Neural progenitor cell (in vitro differentiated cells): ENCODE data around the gene TYRO3. TPM values are rescaled to one million over a fixed set of nuclear protein-coding genes. Genes with fewer than 3 reads are reported as not detected.

Source experiments
- DNase-seq: peaks from one replicate; pipeline ENCODE4 v3.0.0-alpha.2; 2016; ENCODE audit warnings: low spot score
- H2AFZ ChIP-seq: fragments of 200-600 bp; sonication (generic); replicated peaks from 2 replicates; pipeline ENCODE4 v1.6.1; 2016; ENCODE audit warnings: antibody characterized with exemption
- H3F3A ChIP-seq: fragments of 200-600 bp; sonication (generic); 2 replicates; pipeline ENCODE4 v1.6.1; 2016; ENCODE audit warnings: antibody characterized with exemption, low read depth
- H3K27ac ChIP-seq: fragments of 200-600 bp; sonication (generic); 2 replicates; pipeline ENCODE4 v1.5.1; 2016; ENCODE audit warnings: mild to moderate bottlenecking
- H3K27me3 ChIP-seq: fragments of 200-600 bp; sonication (generic); 2 replicates; pipeline ENCODE4 v1.6.1; 2016; ENCODE audit warnings: mild to moderate bottlenecking, moderate library complexity
- H3K36me3 ChIP-seq: fragments of 200-600 bp; sonication (generic); 2 replicates; pipeline ENCODE4 v1.5.1; 2016
- H3K4me1 ChIP-seq: fragments of 200-600 bp; sonication (generic); 2 replicates; pipeline ENCODE4 v1.6.1; 2016; ENCODE audit warnings: mixed run types
- H3K4me2 ChIP-seq: fragments of 200-600 bp; sonication (generic); 2 replicates; pipeline ENCODE4 v1.6.1; 2016
- H3K4me3 ChIP-seq: fragments of 200-600 bp; sonication (generic); 2 replicates; pipeline ENCODE4 v1.5.1; 2016
- H3K79me2 ChIP-seq: fragments of 200-600 bp; sonication (generic); 2 replicates; pipeline ENCODE4 v1.6.1; 2016; ENCODE audit warnings: low read depth
- H3K9ac ChIP-seq: fragments of 200-600 bp; sonication (generic); 2 replicates; pipeline ENCODE4 v1.6.1; 2016
- H3K9me3 ChIP-seq: fragments of 200-600 bp; sonication (generic); 2 replicates; pipeline ENCODE4 v1.5.1; 2016; ENCODE audit warnings: low read depth
- H4K20me1 ChIP-seq: fragments of 200-600 bp; sonication (generic); 2 replicates; pipeline ENCODE4 v1.6.1; 2016; ENCODE audit warnings: low read depth
- H3K27ac Mint-ChIP-seq: 3 replicates; pipeline ENCODE4 v1.8.0; 2021; ENCODE audit warnings: mixed read lengths
- H3K27me3 Mint-ChIP-seq: 2 replicates; pipeline ENCODE4 v1.8.0; 2022; ENCODE audit warnings: low read depth, mild to moderate bottlenecking, inconsistent platforms, moderate library complexity, mixed read lengths; ENCODE audit not compliant: insufficient read depth
- H3K36me3 Mint-ChIP-seq: 3 replicates; pipeline ENCODE4 v1.8.0; 2021; ENCODE audit warnings: mixed read lengths
- H3K4me1 Mint-ChIP-seq: 3 replicates; pipeline ENCODE4 v1.8.0; 2021; ENCODE audit warnings: mixed read lengths
- H3K4me3 Mint-ChIP-seq: 3 replicates; pipeline ENCODE4 v1.8.0; 2021; ENCODE audit warnings: mild to moderate bottlenecking, moderate library complexity, mixed read lengths
- H3K9me3 Mint-ChIP-seq: 3 replicates; pipeline ENCODE4 v1.8.0; 2020; ENCODE audit warnings: mixed read lengths
- EZH2 ChIP-seq: fragments of 200-600 bp; sonication (generic); IDR thresholded peaks from 2 replicates; pipeline ENCODE4 v1.6.1; 2017; ENCODE audit warnings: antibody characterized with exemption, mild to moderate bottlenecking, moderate library complexity
- EZH2phosphoT487 ChIP-seq: fragments of 200-600 bp; sonication (generic); IDR thresholded peaks from 2 replicates; pipeline ENCODE4 v1.6.1; 2017; ENCODE audit warnings: antibody characterized with exemption
- total RNA-seq: library from RNA; depleted of rRNA; stranded (reverse); fragments of >200 nt; gene quantifications from 2 replicates; pipeline ENCODE4 v1.2.3, GENCODE V29; 2015; ENCODE audit warnings: low replicate concordance
- TF ChIP-seq, protein P1 (sequence below): fragments of 200-600 bp; sonication (generic); IDR thresholded peaks from 2 replicates; pipeline ENCODE4 v1.5.1; 2017; ENCODE audit warnings: antibody characterized with exemption, mild to moderate bottlenecking

Gene TYRO3
- total RNA-seq, 1 donor from 2014 or later = 59.1 TPM

DNA sequence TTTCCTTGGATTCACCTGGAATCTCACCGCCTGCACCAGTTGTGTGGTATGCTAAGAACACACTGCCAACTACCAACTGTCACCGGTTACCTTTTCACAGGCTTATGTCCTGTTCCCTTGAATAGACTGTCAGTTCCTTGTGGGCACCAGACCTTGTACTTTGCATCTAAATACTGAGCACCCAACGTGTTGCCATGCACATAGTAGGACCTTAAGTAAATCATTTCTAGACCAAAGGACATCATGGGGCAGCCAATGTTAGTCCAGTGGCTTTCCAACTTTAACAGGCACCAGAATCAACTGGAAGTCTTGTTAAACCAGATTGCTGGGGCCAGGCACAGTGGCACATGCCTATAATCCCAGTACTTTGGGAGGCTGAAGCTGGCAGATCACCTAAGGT is 13.8 kb upstream of the TYRO3 start:
- no peak for DNase-seq
- Histone ChIP-seq H3F3A (peaks cover 8% of the 10 kb centered on the region), H3K79me2 (peaks cover 18% of the 10 kb centered on the region), H3K4me1 (peaks cover 3% of the 10 kb centered on the region), H3K9ac (no peak overlapping the region), H3K4me2 (no peak overlapping the region), H3K36me3 (no peaks in the 10 kb centered on the region), H3K9me3 (no peaks in the 10 kb centered on the region), H4K20me1 (no peaks in the 10 kb centered on the region), H3K27ac (no peak overlapping the region), H3K4me3 (no peak overlapping the region), H2AFZ (no peak overlapping the region), H3K27me3 (no peaks in the 10 kb centered on the region)
- Mint-ChIP-seq H3K27ac (peak overlapping the region; percentile 66), H3K27me3 (peaks cover 9% of the 10 kb centered on the region), H3K4me1 (peaks cover 5% of the 10 kb centered on the region), H3K4me3 (peak overlapping the region; percentile 99), H3K36me3 (no peaks in the 10 kb centered on the region), H3K9me3 (no peaks in the 10 kb centered on the region)
- TF ChIP-seq EZH2phosphoT487 (no peak), EZH2 (no peak)
- TF ChIP-seq, protein P1, sequence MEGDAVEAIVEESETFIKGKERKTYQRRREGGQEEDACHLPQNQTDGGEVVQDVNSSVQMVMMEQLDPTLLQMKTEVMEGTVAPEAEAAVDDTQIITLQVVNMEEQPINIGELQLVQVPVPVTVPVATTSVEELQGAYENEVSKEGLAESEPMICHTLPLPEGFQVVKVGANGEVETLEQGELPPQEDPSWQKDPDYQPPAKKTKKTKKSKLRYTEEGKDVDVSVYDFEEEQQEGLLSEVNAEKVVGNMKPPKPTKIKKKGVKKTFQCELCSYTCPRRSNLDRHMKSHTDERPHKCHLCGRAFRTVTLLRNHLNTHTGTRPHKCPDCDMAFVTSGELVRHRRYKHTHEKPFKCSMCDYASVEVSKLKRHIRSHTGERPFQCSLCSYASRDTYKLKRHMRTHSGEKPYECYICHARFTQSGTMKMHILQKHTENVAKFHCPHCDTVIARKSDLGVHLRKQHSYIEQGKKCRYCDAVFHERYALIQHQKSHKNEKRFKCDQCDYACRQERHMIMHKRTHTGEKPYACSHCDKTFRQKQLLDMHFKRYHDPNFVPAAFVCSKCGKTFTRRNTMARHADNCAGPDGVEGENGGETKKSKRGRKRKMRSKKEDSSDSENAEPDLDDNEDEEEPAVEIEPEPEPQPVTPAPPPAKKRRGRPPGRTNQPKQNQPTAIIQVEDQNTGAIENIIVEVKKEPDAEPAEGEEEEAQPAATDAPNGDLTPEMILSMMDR = no peak

DNA sequence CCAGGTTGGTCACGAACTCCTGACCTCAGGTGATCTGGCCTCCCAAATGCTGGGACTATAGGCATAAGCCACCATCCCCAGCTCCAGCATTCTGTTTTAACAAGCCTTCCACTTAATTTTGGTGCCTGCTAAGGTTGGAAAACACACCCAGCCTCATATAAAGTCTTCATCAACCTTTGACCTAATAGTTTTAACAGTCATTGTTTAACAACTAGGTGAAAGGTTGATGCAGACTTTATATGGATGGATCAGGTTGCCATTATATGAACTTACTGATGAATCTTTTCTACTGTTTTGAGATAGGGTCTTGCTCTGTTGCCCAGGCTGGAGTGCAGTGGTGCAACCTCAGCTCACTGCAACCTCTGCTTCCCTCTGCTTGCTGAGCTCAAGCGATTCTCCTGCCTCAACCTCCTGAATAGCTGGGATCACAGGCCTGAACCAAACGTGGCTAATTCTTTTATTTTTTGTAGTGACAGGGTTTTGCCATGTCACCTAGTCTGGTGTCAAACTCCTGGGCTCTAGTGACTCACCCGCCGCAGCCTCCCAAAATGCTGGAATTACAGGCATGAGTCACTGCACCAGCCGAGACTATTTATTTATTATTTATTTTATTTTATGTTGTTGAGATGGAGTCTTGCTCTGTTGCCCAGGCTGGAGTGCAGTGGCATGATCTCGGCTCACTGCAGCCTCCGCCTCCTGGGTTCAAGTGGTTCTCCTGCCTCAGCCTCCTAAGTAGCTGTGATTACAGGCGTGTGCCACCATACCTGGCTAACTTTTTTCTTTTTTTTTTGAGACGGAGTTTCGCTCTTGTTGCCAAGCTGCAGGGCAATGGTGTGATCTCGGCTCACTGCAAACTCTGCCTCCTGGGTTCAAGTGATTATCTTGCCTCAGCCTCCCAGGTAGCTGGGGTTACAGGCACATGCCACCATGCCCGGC is 11.9 kb upstream of the TYRO3 start:
- Histone ChIP-seq H3K4me1 (peaks cover 3% of the 10 kb centered on the region), H2AFZ (no peak overlapping the region)
- H3K27me3 Mint-ChIP-seq = peaks cover 9% of the 10 kb centered on the region

DNA sequence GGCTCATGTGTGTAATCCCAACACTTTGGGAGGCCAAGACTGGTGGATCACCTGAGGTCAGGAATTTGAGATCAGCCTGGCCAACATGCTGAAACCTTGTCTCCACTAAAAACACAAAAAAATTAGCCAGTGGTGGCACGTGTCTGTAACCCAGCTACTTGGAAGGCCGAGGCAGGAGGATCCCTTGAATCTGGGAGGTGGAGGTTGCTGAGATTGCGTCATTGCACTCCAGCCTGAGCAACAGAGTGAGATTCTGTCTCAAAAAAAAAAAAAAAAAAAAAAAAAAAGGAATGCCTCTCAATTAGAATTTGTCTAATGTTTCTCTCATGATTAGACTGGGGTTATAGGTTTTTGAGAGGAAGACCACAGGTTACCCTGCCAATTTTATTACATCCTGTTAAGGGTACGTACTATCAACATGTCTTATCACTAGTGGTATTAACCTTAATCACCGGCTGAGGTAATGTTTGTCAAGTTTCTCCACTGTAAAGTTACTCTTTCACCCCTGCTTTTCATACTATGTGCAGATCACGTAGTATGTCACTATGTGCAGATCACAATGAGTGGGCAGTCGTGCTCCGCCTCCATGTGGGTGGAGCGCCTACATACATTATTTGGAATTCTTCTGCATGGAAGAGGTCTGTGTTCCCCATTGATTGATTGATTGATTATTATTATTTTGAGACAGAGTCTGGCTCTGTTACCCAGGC is 8.8 kb upstream of the TYRO3 start:
- H3K79me2 ChIP-seq = no peaks in the 10 kb centered on the region
- DNase-seq = no peak
- Mint-ChIP-seq H3K4me1 (no peaks in the 10 kb centered on the region), H3K4me3 (no peak overlapping the region), H3K36me3 (no peaks in the 10 kb centered on the region), H3K27ac (no peak overlapping the region), H3K9me3 (no peaks in the 10 kb centered on the region), H3K27me3 (peaks cover 11% of the 10 kb centered on the region)
- no peak overlapping the region for H3K4me2 ChIP-seq
- H3K4me1 ChIP-seq = no peaks in the 10 kb centered on the region
- TF ChIP-seq, protein P1 = no peak
- TF ChIP-seq EZH2phosphoT487 (no peak), EZH2 (no peak)
- no peaks in the 10 kb centered on the region for H3K27me3 ChIP-seq
- H3K36me3 ChIP-seq = no peaks in the 10 kb centered on the region
- no peak overlapping the region for H2AFZ ChIP-seq
- H3K9me3 ChIP-seq = no peaks in the 10 kb centered on the region
- H3K4me3 ChIP-seq = no peak overlapping the region
- H4K20me1 ChIP-seq = no peaks in the 10 kb centered on the region
- no peaks in the 10 kb centered on the region for H3F3A ChIP-seq
- no peak overlapping the region for H3K9ac ChIP-seq
- no peak overlapping the region for H3K27ac ChIP-seq

More for the DNA sequence above, 11.9 kb upstream of the TYRO3 start:
- no peak overlapping the region for H3K27ac Mint-ChIP-seq
- no peak overlapping the region for H3K27ac ChIP-seq
- H3K4me3 ChIP-seq = no peak overlapping the region
- no peaks in the 10 kb centered on the region for H3K9me3 ChIP-seq
- H3F3A ChIP-seq = peaks cover 8% of the 10 kb centered on the region
- TF ChIP-seq EZH2 = no peak
- TF ChIP-seq, protein P1 = no peak
- TF ChIP-seq EZH2phosphoT487 = no peak
- H4K20me1 ChIP-seq = no peaks in the 10 kb centered on the region
- H3K27me3 ChIP-seq = no peaks in the 10 kb centered on the region
- peaks cover 14% of the 10 kb centered on the region for H3K79me2 ChIP-seq
- H3K36me3 ChIP-seq = no peaks in the 10 kb centered on the region
- H3K9ac ChIP-seq = no peak overlapping the region
- no peak overlapping the region for H3K4me3 Mint-ChIP-seq
- H3K4me1 Mint-ChIP-seq = peaks cover 5% of the 10 kb centered on the region
- H3K4me2 ChIP-seq = no peak overlapping the region
- no peak for DNase-seq
- no peaks in the 10 kb centered on the region for H3K36me3 Mint-ChIP-seq
- H3K9me3 Mint-ChIP-seq = no peaks in the 10 kb centered on the region
